Sigmoid colon (tissue), 7 donors: ENCODE measurements around the gene TET1. TPM values are rescaled to one million over a fixed set of nuclear protein-coding genes. Genes with fewer than 3 reads are reported as not detected.
"Not testable (repeated sequence)": the region's sequence is repeated elsewhere in the genome, so short reads cannot be mapped to it uniquely, and the experiment has no call there.

ENCODE experiments used
- DNase-seq: peaks from one replicate; pipeline ENCODE4 v3.0.0-alpha.2; 2019
- H3K27ac ChIP-seq, 4 donors: fragments of 200-600 bp; sonication (generic); one replicate each; pipeline ENCODE4 v1.5.1; 2016 to 2019; ENCODE audit warnings: mild to moderate bottlenecking in 1 of 4
- H3K27me3 ChIP-seq, 3 donors: fragments of 200-600 bp; sonication (generic); one replicate each; pipeline ENCODE4 v1.5.1; 2019; ENCODE audit warnings: mild to moderate bottlenecking in 1 of 3
- H3K36me3 ChIP-seq, 4 donors: fragments of 200-600 bp; sonication (generic); one replicate each; pipeline ENCODE4 v1.5.1; 2016 to 2019
- H3K4me1 ChIP-seq, 4 donors: fragments of 200-600 bp; sonication (generic); one replicate each; pipeline ENCODE4 v1.5.1; 2017 to 2019
- H3K4me3 ChIP-seq, 4 donors: fragments of 200-600 bp; sonication (generic); one replicate each; pipeline ENCODE4 v1.5.1; 2017 to 2019; ENCODE audit warnings: mild to moderate bottlenecking in 2 of 4, moderate library complexity in 1 of 4
- H3K9me3 ChIP-seq, 4 donors: fragments of 200-600 bp in 3 of 4; sonication (generic) in 3 of 4; one replicate each; pipeline versions ENCODE4 v1.5.1 to v1.6.1; 2013 to 2019
- CTCF ChIP-seq, 4 experiments: fragments of 450-650 bp in 3 of 4; fragments of 200-600 bp in 1 of 4; IDR thresholded peaks; one replicate each; pipeline ENCODE4 v1.5.1; 2016 to 2019; ENCODE audit warnings: antibody characterized with exemption in 4 of 4, mild to moderate bottlenecking in 3 of 4, moderate library complexity in 2 of 4
- EP300 ChIP-seq, 4 donors: sonication (generic); formaldehyde crosslinking; IDR thresholded peaks; one replicate each; pipeline ENCODE4 v1.6.1; 2017; ENCODE audit warnings: antibody characterized with exemption in 4 of 4
- POLR2A ChIP-seq, 2 donors: fragments of 450-650 bp; IDR thresholded peaks; one replicate each; pipeline ENCODE4 v1.6.1; 2016; ENCODE audit warnings: antibody characterized with exemption in 2 of 2, mild to moderate bottlenecking in 2 of 2, moderate library complexity in 2 of 2
- POLR2AphosphoS5 ChIP-seq, 4 donors: sonication (generic); formaldehyde crosslinking; IDR thresholded peaks; one replicate each; pipeline ENCODE4 v1.6.1; 2017; ENCODE audit warnings: antibody characterized with exemption in 4 of 4
- WGBS, 2 donors: extraction: QIAGEN DNeasy Blood & Tissue Kit; methylation state at CpG; one replicate each; pipeline ENCODE4 v1.1.7; 2013; 5-methylcytosine and 5-hydroxymethylcytosine counted together
- intact Hi-C: fragments of 100-400 bp; cut with DNase I; formaldehyde crosslinking; loops from one replicate; pipeline ENCODE4 v1.15.1; 2023
- polyA plus RNA-seq, 3 donors: library from polyadenylated mRNA; stranded (reverse); fragments of 200-250 nt; gene quantifications; one replicate each; pipeline ENCODE4 v1.2.3, GENCODE V29; 2013
- total RNA-seq, 4 donors: library from RNA; depleted of rRNA; stranded (reverse); fragments of >200 nt; gene quantifications; one replicate each; pipeline ENCODE4 v1.1.0, GENCODE V29; 2016
- donor health status: healthy with polysubstance abuse.
- donor health status: Bipolar disorder and iron deficiency.
- donor health status: healthy.

The TET1 gene
- total and polyA plus RNA-seq, 7 donors, result under 0.01 to 8.9 (median 6.5) TPM; not detected in 1

- Histone ChIP-seq H3K27me3 (no peaks in the 10 kb centered on the region), H3K9me3 (no peaks in the 10 kb centered on the region), H3K4me3 (no peak overlapping the region), H3K27ac (no peak overlapping the region), H3K36me3 (no peaks in the 10 kb centered on the region), H3K4me1 (peaks cover 0 to 7% (median 0%) of the 10 kb centered on the region in 4 donors)
- no peak for DNase-seq
- TF ChIP-seq CTCF (IDR thresholded peaks at IDR 0.05), result no peak
- TF ChIP-seq POLR2A (IDR thresholded peaks at IDR 0.05), result no peak
- TF ChIP-seq EP300 (IDR thresholded peaks at IDR 0.05), result no peak
- no peak for TF ChIP-seq POLR2AphosphoS5 (IDR thresholded peaks at IDR 0.05)
- intact Hi-C loops, result no loop called here
- WGBS, 2 donors, result 93 to 94% methylated on average over 4 of the region's 4 CpGs
Observed at GRCh38 chr10:68633281-68633680, 73.1 kb downstream of the TET1 start.

- Histone ChIP-seq H3K4me3 (no peak overlapping the region), H3K36me3 (no peaks in the 10 kb centered on the region), H3K9me3 (no peaks in the 10 kb centered on the region), H3K4me1 (peaks cover 0 to under 1% (median 0%) of the 10 kb centered on the region in 4 donors), H3K27me3 (no peaks in the 10 kb centered on the region), H3K27ac (no peak overlapping the region)
- DNase-seq, result no peak
- intact Hi-C loops, result no loop called here
- TF ChIP-seq POLR2A (IDR thresholded peaks at IDR 0.05) (no peak), CTCF (IDR thresholded peaks at IDR 0.05) (no peak), EP300 (IDR thresholded peaks at IDR 0.05) (no peak), POLR2AphosphoS5 (IDR thresholded peaks at IDR 0.05) (no peak)
- WGBS, 2 donors, result 88 to 91% methylated on average over 4 of the region's 4 CpGs
Observed at GRCh38 chr10:68633816-68634466, 73.8 kb downstream of the TET1 start.

- H3K27ac ChIP-seq, result no peak overlapping the region
- WGBS, 2 donors, result 93 to 94% methylated on average over 3 of the region's 3 CpGs
- no peaks in the 10 kb centered on the region for H3K4me1 ChIP-seq
- H3K27me3 ChIP-seq, result no peaks in the 10 kb centered on the region
- H3K4me3 ChIP-seq, result no peak overlapping the region
- no peak for TF ChIP-seq EP300 (IDR thresholded peaks at IDR 0.05)
- no peak for TF ChIP-seq CTCF (IDR thresholded peaks at IDR 0.05)
- no peak for TF ChIP-seq POLR2AphosphoS5 (IDR thresholded peaks at IDR 0.05)
- no peak for TF ChIP-seq POLR2A (IDR thresholded peaks at IDR 0.05)
- intact Hi-C loops, result no loop called here
- H3K36me3 ChIP-seq, result no peaks in the 10 kb centered on the region
- DNase-seq, result no peak
- H3K9me3 ChIP-seq, result no peaks in the 10 kb centered on the region
Observed at GRCh38 chr10:68636335-68636734, 76.2 kb downstream of the TET1 start.

GRCh38 chr10:68643550-68643949 lies 83.4 kb downstream of the TET1 start:
- H3K4me3 ChIP-seq, H3K9me3 ChIP-seq, intact Hi-C loops, H3K4me1 ChIP-seq, H3K36me3 ChIP-seq, H3K27ac ChIP-seq, H3K27me3 ChIP-seq, DNase-seq: not testable (repeated sequence)
- whole genome bisulfite sequencing, 2 donors, result 86 to 98% methylated on average over 5 of the region's 5 CpGs

GRCh38 chr10:68647672-68648341 lies 87.7 kb downstream of the TET1 start:
- no peak for TF ChIP-seq CTCF (IDR thresholded peaks at IDR 0.05)
- TF ChIP-seq POLR2AphosphoS5 (IDR thresholded peaks at IDR 0.05), result peak in 2 of 4 donors; percentile 16 to 26
- Histone ChIP-seq H3K4me1 (no peaks in the 10 kb centered on the region), H3K4me3 (no peak overlapping the region), H3K9me3 (no peaks in the 10 kb centered on the region), H3K27me3 (no peaks in the 10 kb centered on the region), H3K27ac (peak overlapping the region in 3 of 4 donors; percentile 8 to 25 (median 12)), H3K36me3 (peaks cover 0 to 10% (median 0%) of the 10 kb centered on the region in 4 donors)
- no peak for DNase-seq
- 97 to 100% methylated on average over 2 of the region's 2 CpGs for WGBS, 2 donors
- intact Hi-C loops, result no loop called here
